ENCODE results near the gene RFX8. TPM values are rescaled to one million over a fixed set of nuclear protein-coding genes. Genes with fewer than 3 reads are reported as not detected.
"Not testable (repeated sequence)": the region's sequence is repeated elsewhere in the genome, so short reads cannot be mapped to it uniquely, and the experiment has no call there.

Gene RFX8
- total RNA-seq, 1 donor from 2014 or later, result not detected

- H3K36me3 ChIP-seq, result no peaks in the 10 kb centered on the region
- H3K4me3 ChIP-seq, result no peak overlapping the region
- no peaks in the 10 kb centered on the region for H3K27me3 ChIP-seq (ENCODE audit: low read depth)
- H3K4me1 ChIP-seq, result peaks cover 12% of the 10 kb centered on the region
- no peaks in the 10 kb centered on the region for H3K9me3 ChIP-seq
- DNase-seq (no peak), ATAC-seq (peak; percentile 18 to 49)
- H3K27ac ChIP-seq, result no peak overlapping the region
- no peak for TF ChIP-seq CTCF (IDR thresholded peaks at IDR 0.05)
- intact Hi-C loops (cut with DNase I), result no loop called here
Measured at GRCh38 chr2:101509499-101510284, 34.8 kb upstream of the RFX8 start.

- H3K9me3 ChIP-seq, result no peaks in the 10 kb centered on the region
- H3K4me3 ChIP-seq, result no peak overlapping the region
- H3K4me1 ChIP-seq, result peaks cover 12% of the 10 kb centered on the region
- ATAC-seq, result no peak
- intact Hi-C loops (cut with DNase I), result no loop called here
- no peaks in the 10 kb centered on the region for H3K27me3 ChIP-seq (ENCODE audit: low read depth)
- H3K36me3 ChIP-seq, result no peaks in the 10 kb centered on the region
- DNase-seq, result no peak
- H3K27ac ChIP-seq, result no peak overlapping the region
- TF ChIP-seq CTCF (IDR thresholded peaks at IDR 0.05), result no peak
Measured at GRCh38 chr2:101508636-101509035, 33.7 kb upstream of the RFX8 start.

- ATAC-seq; H3K27ac ChIP-seq; DNase-seq; H3K9me3 ChIP-seq; H3K36me3 ChIP-seq; H3K4me3 ChIP-seq; H3K27me3 ChIP-seq (ENCODE audit: low read depth); intact Hi-C loops (cut with DNase I): not testable (repeated sequence)
- peaks cover 12% of the 10 kb centered on the region for H3K4me1 ChIP-seq
Measured at GRCh38 chr2:101505276-101505675, 30.4 kb upstream of the RFX8 start.

- intact Hi-C loops (cut with DNase I); H3K4me3 ChIP-seq; H3K9me3 ChIP-seq; H3K27me3 ChIP-seq (ENCODE audit: low read depth); H3K27ac ChIP-seq; DNase-seq; H3K36me3 ChIP-seq; ATAC-seq: not testable (repeated sequence)
- peaks cover 12% of the 10 kb centered on the region for H3K4me1 ChIP-seq
Measured at GRCh38 chr2:101504744-101505143, 29.8 kb upstream of the RFX8 start.

- Histone ChIP-seq H3K4me1 (peaks cover 6% of the 10 kb centered on the region), H3K9me3 (no peaks in the 10 kb centered on the region), H3K27ac (no peak overlapping the region), H3K27me3 (ENCODE audit: low read depth) (no peaks in the 10 kb centered on the region), H3K36me3 (no peaks in the 10 kb centered on the region), H3K4me3 (no peak overlapping the region)
- TF ChIP-seq CTCF (IDR thresholded peaks at IDR 0.05), result no peak
- intact Hi-C loops (cut with DNase I), result no loop called here
- DNase-seq, result no peak
- ATAC-seq, result no peak
Measured at GRCh38 chr2:101502095-101502494, 27.2 kb upstream of the RFX8 start.

GRCh38 chr2:101501443-101501842 is 26.5 kb upstream of the RFX8 start:
- no peak for TF ChIP-seq CTCF (IDR thresholded peaks at IDR 0.05)
- ATAC-seq, result no peak
- no peaks in the 10 kb centered on the region for H3K9me3 ChIP-seq
- H3K27me3 ChIP-seq (ENCODE audit: low read depth), result no peaks in the 10 kb centered on the region
- H3K4me3 ChIP-seq, result no peak overlapping the region
- no peaks in the 10 kb centered on the region for H3K36me3 ChIP-seq
- no peak for DNase-seq
- peaks cover 6% of the 10 kb centered on the region for H3K4me1 ChIP-seq
- intact Hi-C loops (cut with DNase I), result no loop called here
- no peak overlapping the region for H3K27ac ChIP-seq
